Fibroblast of skin of left quadriceps (primary cell): ENCODE measurements around the gene OR2T3.
"Not testable (repeated sequence)": the region's sequence is repeated elsewhere in the genome, so short reads cannot be mapped to it uniquely, and the experiment has no call there.

ENCODE experiments used
- DNase-seq, 2 experiments: peaks; one replicate each; pipeline ENCODE4 v3.0.0-alpha.2; 2013; ENCODE audit warnings: low read depth in 2 of 2

OR2T3 gene

GRCh38 chr1:248473051-248473450 lies at the start of gene OR2T3:
TSS of gene OR2T3 (plus strand) at chr1:248473351. CDS start at chr1:248473351, 0 bp downstream.
- DNase-seq, result not testable (repeated sequence)

GRCh38 chr1:248427526-248428191 lies 45.5 kb upstream of the OR2T3 start:
- DNase-seq, result not testable (repeated sequence)

GRCh38 chr1:248428192-248428533 lies 45.0 kb upstream of the OR2T3 start:
- not testable (repeated sequence) for DNase-seq

- DNase-seq, result not testable (repeated sequence)
Observed at GRCh38 chr1:248431683-248432082, 41.5 kb upstream of the OR2T3 start.

GRCh38 chr1:248432201-248432600 lies 41.0 kb upstream of the OR2T3 start:
- not testable (repeated sequence) for DNase-seq

GRCh38 chr1:248433811-248434415 lies 39.2 kb upstream of the OR2T3 start:
- not testable (repeated sequence) for DNase-seq

GRCh38 chr1:248434913-248435312 lies 38.2 kb upstream of the OR2T3 start:
- DNase-seq, result not testable (repeated sequence)

- DNase-seq, result not testable (repeated sequence)
Observed at GRCh38 chr1:248436303-248436702, 36.8 kb upstream of the OR2T3 start.

- not testable (repeated sequence) for DNase-seq
Observed at GRCh38 chr1:248438668-248439067, 34.5 kb upstream of the OR2T3 start.

- DNase-seq, result not testable (repeated sequence)
Observed at GRCh38 chr1:248439283-248439682, 33.9 kb upstream of the OR2T3 start.

GRCh38 chr1:248442500-248443277 lies 30.5 kb upstream of the OR2T3 start:
- not testable (repeated sequence) for DNase-seq

- not testable (repeated sequence) for DNase-seq
Observed at GRCh38 chr1:248444603-248445002, 28.5 kb upstream of the OR2T3 start.

- DNase-seq, result not testable (repeated sequence)
Observed at GRCh38 chr1:248445399-248445798, 27.8 kb upstream of the OR2T3 start, which contains the start of gene OR2T2. TSS of gene OR2T2 (plus strand) at chr1:248445637. CDS start at chr1:248452798, 7,161 bp downstream.

- not testable (repeated sequence) for DNase-seq
Observed at GRCh38 chr1:248448409-248449074, 24.6 kb upstream of the OR2T3 start.

GRCh38 chr1:248449821-248450465 lies 23.2 kb upstream of the OR2T3 start:
- not testable (repeated sequence) for DNase-seq

GRCh38 chr1:248450466-248451145 lies 22.5 kb upstream of the OR2T3 start:
- DNase-seq, result not testable (repeated sequence)

GRCh38 chr1:248453619-248454018 lies 19.5 kb upstream of the OR2T3 start:
- not testable (repeated sequence) for DNase-seq

GRCh38 chr1:248455045-248455444 lies 18.1 kb upstream of the OR2T3 start:
- DNase-seq, result not testable (repeated sequence)

- not testable (repeated sequence) for DNase-seq
Observed at GRCh38 chr1:248456635-248457034, 16.5 kb upstream of the OR2T3 start.

GRCh38 chr1:248459117-248459516 lies 14.0 kb upstream of the OR2T3 start:
- DNase-seq, result not testable (repeated sequence)

- no peak for DNase-seq
Observed at GRCh38 chr1:248471154-248471553, 2.0 kb upstream of the OR2T3 start.
